ENCODE data around the gene CMIP.

CMIP gene

GRCh38 chr16:81693041-81693743 is 248.6 kb downstream of the CMIP start:
- no peak for DNase-seq

- no peak for DNase-seq
Observed at GRCh38 chr16:81693744-81694303, 249.2 kb downstream of the CMIP start.

DNA sequence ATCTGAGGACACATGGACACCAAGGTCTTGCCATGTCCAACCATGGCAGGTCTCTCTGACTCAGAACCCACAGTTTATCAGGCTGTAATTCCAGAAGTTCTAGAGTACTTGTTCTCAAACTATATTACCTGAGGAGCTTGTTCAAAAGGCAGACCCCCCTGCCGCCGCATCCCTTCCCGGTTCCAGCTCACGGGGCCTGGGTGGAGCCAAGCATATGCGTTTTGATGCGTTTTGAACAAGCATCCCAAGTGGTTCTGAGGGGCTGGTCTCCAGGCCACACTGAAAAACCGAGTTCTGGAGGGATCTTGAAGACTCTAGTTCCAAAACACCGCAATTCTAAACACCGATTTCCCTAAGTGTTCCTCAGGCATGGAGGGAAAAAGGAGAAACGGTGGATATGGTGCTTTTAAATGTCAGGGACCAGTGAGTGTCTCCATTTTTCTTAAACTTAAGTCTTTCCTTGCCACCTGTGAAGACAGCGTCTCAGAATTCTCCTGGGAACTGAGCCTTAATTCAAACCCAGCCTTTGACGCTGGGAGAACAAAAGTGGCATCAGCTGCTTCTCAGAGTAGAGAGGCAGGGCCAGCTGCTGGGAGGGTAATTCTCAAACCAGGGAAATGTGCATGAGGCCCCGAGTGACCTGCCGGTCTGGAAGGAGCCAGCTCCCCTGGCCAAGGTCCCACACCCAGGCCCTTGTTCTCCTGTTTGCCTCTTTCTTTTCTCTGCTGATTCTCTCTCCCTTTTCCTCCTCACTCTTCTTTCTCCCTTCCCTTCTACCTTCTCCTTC is 250.1 kb downstream of the CMIP start:
- no peak for DNase-seq

GRCh38 chr16:81695321-81696165 is 250.9 kb downstream of the CMIP start:
- peak; percentile 22 for DNase-seq

DNA sequence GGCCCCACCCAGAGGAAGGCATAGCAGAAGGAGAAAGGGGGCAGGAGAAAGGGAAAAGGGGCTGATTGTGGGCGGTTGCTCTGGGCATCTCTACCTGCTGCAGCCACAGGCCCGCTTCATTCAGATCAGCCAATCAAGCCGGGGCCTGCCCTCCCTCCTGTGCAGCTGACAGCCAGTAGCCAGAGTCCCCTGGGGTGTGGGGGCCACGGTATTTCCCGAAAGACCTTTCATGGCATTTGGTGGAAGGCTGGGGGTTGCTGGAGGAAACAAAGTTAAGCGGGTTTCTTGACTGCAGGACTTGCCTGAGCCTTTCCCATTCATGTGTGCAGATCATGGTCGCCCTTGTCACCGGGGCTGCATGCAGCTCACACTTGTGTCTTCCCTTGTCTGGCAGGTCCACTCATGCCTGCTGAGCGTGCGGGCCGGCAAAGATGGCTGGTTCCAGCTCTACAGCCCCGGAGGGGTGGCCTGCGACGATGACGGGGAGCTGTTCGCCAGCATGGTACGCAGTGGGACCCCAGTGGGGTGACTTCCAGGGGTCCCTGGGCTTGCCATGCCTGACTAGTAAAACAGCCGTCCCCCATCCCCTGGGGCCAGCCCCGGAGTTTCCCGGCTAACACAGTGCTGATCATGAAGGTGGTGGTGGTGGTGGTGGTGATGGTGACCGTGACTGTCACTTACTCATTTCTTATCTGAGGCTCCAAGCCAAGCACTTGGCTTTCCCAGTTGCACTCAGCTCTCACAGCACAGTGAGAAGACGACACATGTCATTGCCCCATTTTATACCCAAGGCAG is 251.8 kb downstream of the CMIP start:
- DNase-seq: no peak

DNA sequence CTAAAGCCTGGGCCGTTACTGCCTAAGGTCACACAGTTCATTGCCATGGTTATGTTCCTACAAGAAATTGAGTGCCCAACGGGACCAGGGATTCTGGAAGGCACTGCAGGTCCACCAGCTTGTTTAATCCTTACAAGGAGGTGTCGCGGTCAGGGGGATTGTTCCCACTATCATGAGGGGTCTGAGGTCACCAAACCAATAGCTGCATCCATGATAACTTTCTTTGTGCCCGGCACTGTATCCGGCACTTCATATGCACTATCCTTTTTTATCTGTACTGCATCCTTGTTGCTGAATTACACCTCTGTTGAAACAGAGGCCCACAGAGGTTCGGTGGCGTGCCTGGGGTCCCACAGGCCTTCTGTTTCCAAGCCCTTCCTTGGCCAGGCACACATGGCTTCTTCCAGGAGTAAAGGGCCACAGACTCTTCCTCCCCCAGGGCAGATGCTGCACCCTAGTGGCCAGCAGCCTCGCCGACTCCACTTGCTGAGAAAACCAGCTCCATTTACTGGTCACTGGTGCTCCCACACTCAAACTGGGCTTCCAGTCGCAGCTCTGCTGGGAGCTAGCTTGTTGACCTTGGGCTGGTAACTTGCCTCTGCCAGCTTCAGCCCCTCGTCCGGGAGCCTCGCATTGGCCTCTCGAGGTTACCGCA is 252.5 kb downstream of the CMIP start:
- DNase-seq: peak; percentile 29

DNA sequence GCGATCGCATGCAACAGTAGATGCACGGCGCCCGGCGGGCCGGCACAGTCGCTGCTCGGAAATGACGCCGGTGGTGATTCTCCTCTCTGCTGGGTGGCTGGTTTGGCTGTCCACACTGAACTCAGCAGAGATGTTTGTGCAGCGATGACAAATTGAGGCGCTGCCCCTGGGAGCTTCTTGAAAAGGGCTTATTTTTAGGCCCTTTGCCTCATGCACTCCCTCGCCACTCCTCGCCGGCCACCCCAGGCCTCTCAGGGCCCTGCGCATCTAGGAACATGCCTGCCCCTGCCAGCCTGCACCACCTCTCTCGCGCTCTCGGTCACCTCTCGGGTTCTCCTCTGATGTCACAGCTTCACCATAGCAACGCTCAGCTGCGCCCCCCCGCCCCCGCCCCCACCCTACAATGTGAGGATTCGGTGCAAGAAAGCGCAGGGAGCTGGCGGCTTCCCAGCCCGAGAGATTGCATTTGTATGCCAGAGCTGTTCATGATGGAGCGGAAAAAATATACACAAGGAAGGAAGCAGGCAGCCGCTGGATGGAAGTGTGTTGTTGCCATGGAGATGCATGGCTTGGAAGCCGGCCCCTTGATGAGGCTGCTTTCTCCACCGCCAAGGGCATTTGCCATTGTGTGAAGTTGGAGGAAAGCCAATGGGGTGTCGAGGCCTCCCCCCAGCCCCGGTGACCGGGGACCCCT is 253.2 kb downstream of the CMIP start:
- no peak for DNase-seq

DNA sequence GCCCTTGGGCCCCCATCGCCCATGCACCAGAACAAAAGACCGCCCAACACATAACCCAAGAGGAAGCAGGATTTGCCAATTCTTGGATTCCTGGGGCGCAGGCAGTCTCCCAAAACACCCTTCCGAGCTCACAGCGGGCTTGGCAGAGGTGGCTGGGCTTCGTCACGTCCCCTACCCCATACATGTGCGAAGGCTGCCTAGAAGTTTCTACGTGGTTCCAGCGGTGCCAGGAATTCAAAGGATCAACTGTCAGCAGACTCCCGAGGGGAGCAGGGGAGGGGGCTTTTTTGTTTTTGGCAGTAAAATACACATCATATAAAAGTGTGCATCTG is 253.7 kb downstream of the CMIP start:
- no peak for DNase-seq

- no peak for DNase-seq
Observed at GRCh38 chr16:81699596-81699995, 255.0 kb downstream of the CMIP start.

DNA sequence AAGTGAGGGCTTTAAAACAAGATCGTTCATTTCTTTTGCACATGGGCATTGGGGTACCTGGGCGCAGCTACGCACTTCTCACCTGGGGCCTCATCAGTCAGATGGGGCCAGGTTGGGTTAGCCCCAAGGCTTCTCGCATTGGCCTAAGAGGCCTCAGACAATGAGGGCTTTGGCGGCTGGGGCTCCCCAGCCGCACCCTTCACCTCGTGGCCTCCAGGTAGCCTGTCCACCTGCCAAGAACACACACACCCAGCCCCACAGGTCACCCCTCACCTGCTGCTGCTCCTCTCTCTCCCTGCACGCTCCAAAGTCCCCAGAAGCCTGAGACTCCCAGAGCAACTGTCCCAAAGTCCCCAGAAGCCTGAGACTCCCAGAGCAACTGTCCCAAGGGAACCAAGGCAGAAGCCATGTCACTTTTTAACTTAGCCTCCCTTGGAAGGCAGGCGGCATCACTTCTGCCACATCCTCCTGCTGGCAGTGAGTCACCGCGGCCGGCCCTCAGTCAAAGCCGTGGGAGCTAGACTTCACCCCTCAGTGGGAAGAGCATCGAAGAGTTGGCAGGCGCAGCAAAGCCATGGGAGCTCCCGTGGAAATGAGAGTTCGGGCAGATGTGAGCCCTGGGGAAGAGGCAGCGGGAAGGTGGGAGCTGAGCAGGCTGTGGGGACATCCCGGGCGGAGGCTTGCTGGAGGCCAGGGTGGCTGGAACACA is 255.6 kb downstream of the CMIP start:
- DNase-seq: no peak

DNA sequence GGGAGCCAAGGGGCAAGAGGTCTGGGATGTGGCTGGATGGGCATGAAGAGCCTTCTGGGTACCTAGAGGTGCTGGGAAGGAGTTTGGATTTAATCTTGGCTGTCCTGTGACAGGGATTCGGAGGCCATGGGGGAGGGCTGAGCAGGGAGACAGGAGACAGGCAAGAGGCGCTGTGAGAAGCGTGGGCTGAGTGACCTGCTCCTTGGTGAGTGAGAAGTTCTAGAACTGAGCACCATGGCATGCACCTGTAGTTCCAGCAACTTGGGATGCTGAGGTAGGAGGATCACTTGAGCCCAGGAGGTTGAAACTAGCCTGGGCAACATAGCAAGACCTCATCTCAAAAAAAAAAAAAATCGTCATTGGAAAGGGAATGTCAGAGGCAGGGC is 256.2 kb downstream of the CMIP start:
- no peak for DNase-seq

DNA sequence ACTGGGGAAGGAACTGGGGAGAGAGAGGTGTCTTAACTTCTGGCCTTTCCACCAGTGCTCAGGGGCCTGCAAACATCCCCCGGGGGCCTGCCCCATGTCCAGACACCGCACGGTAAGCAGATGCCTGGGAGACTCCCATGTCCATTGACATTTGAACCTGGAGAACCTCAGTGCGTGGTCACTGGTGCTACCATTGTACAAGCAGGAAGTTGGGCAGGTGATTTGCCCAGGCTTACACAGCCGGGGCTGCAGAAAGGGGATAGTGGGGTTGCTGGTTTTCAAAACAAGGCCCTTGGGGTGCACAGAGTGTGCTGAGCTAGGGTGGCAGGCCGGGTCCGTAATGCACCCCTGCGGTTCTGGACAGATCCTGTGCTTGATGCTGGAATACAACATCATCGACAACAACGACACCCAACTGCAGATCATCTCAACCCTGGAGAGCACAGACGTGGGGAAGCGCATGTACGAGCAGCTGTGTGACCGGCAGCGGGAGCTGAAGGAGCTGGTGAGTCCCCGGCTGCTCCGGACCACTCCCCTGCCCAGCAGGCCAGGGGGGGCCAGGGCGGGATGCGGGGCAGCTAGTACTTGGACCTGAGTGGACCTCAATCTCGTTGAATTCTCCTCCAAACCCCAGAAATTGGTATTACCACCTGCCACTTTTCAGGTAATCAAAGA is 256.8 kb downstream of the CMIP start:
- DNase-seq: no peak

GRCh38 chr16:81702506-81702905 is 257.9 kb downstream of the CMIP start:
- no peak for DNase-seq

- DNase-seq: peak; percentile 91
Observed at GRCh38 chr16:81703177-81704155, 258.9 kb downstream of the CMIP start.

GRCh38 chr16:81705261-81705660 is 260.7 kb downstream of the CMIP start:
- no peak for DNase-seq

DNA sequence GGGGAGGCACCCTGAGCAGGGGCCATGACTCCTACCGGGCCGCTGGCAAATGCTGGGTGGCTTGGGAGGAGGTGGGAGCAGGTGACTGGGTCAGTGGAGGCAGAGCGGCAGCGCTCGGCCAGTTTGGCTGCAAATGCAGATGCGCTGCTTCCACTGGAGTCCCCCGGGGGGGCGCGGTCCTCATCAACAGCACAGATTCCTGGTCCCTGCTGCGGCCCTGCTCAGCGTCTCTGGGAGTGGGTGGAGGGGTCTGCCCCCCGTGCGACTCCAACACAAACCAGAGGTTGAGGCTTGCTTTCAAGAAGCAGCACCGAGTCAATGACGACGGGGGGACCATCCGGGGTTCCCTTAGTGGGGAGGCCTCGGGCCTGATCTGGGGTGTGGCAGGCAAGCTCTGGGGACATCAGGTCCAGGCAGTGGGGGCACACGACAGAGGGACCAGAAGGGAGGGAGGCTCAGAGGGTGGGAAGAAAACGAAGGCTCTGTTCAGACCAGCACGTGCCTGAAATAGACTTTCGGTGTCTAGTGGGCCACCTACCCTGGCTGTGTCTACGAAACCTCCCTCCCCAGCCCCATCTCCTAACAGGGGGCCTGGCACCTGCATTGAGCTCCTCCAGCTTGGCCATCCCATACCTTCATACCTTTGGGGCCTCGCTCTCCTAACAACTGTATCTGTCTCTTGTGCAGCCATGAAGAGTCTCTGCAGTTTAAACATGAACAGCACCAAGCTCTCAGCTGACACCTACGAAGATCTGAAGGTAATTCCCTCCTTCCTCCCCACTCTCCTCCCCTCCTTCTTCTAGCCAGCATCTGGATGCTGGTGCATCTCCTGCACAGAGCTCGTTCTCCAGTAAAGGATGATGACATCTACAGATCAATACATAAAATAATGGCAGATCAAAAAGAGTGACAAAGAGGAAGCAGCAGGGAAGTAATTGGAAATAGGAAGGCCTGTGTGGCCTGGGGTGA is 262.0 kb downstream of the CMIP start:
- DNase-seq: no peak

All from fibroblast of skin of abdomen (primary cell).